ENCODE data around the gene MICAL2.

The MICAL2 gene

GRCh38 chr11:12220305-12220704 lies 109.9 kb downstream of the MICAL2 start:
- no peak for DNase-seq (ENCODE audit: low read depth, low spot score)
- TF ChIP-seq POLR2AphosphoS5 (IDR thresholded peaks at IDR 0.05; ENCODE audit: borderline replicate concordance, low read depth, low read length) (no peak), FOXP2 (optimal IDR thresholded peaks at IDR 0.05; ENCODE audit: control extremely low read depth, extremely low read length, insufficient read depth) (no peak), EZH2 (IDR thresholded peaks at IDR 0.05) (no peak)
- no peak overlapping the region for H3K4me3 ChIP-seq
- H3K9ac ChIP-seq (ENCODE audit: insufficient read length), result no peak overlapping the region
- no peak overlapping the region for H3K27ac ChIP-seq
- no peaks in the 10 kb centered on the region for H3K36me3 ChIP-seq (ENCODE audit: insufficient read depth, low read length)
- H3K9me3 ChIP-seq (ENCODE audit: low read depth, low read length), result no peaks in the 10 kb centered on the region

GRCh38 chr11:12221051-12221535 lies 110.7 kb downstream of the MICAL2 start:
- H3K9ac ChIP-seq (ENCODE audit: insufficient read length), result no peak overlapping the region
- DNase-seq (ENCODE audit: low read depth, low spot score), result no peak
- no peaks in the 10 kb centered on the region for H3K36me3 ChIP-seq (ENCODE audit: insufficient read depth, low read length)

GRCh38 chr11:12222055-12222792 lies 111.8 kb downstream of the MICAL2 start:
- no peak for DNase-seq (ENCODE audit: low read depth, low spot score)

More at GRCh38 chr11:12221051-12221535, 110.7 kb downstream of the MICAL2 start:
- TF ChIP-seq FOXP2 (optimal IDR thresholded peaks at IDR 0.05; ENCODE audit: control extremely low read depth, extremely low read length, insufficient read depth) (no peak), EZH2 (IDR thresholded peaks at IDR 0.05) (no peak), POLR2AphosphoS5 (IDR thresholded peaks at IDR 0.05; ENCODE audit: borderline replicate concordance, low read depth, low read length) (no peak)
- Histone ChIP-seq H3K27ac (no peak overlapping the region), H3K9me3 (ENCODE audit: low read depth, low read length) (no peaks in the 10 kb centered on the region), H3K4me3 (no peak overlapping the region)

GRCh38 chr11:12223771-12224536 lies 113.6 kb downstream of the MICAL2 start:
- Histone ChIP-seq H3K27ac (no peak overlapping the region), H3K9ac (ENCODE audit: insufficient read length) (no peak overlapping the region), H3K9me3 (ENCODE audit: low read depth, low read length) (no peaks in the 10 kb centered on the region), H3K4me3 (no peak overlapping the region), H3K36me3 (ENCODE audit: insufficient read depth, low read length) (no peaks in the 10 kb centered on the region)
- TF ChIP-seq POLR2AphosphoS5 (IDR thresholded peaks at IDR 0.05; ENCODE audit: borderline replicate concordance, low read depth, low read length) (no peak), EZH2 (IDR thresholded peaks at IDR 0.05) (no peak), FOXP2 (optimal IDR thresholded peaks at IDR 0.05; ENCODE audit: control extremely low read depth, extremely low read length, insufficient read depth) (no peak)
- DNase-seq (ENCODE audit: low read depth, low spot score), result no peak

More at GRCh38 chr11:12222055-12222792, 111.8 kb downstream of the MICAL2 start:
- Histone ChIP-seq H3K27ac (no peak overlapping the region), H3K9me3 (ENCODE audit: low read depth, low read length) (no peaks in the 10 kb centered on the region), H3K9ac (ENCODE audit: insufficient read length) (no peak overlapping the region), H3K4me3 (no peak overlapping the region), H3K36me3 (ENCODE audit: insufficient read depth, low read length) (no peaks in the 10 kb centered on the region)
- TF ChIP-seq FOXP2 (optimal IDR thresholded peaks at IDR 0.05; ENCODE audit: control extremely low read depth, extremely low read length, insufficient read depth), result no peak
- TF ChIP-seq POLR2AphosphoS5 (IDR thresholded peaks at IDR 0.05; ENCODE audit: borderline replicate concordance, low read depth, low read length), result no peak
- TF ChIP-seq EZH2 (IDR thresholded peaks at IDR 0.05), result no peak

- Histone ChIP-seq H3K9ac (ENCODE audit: insufficient read length) (no peak overlapping the region), H3K36me3 (ENCODE audit: insufficient read depth, low read length) (no peaks in the 10 kb centered on the region), H3K9me3 (ENCODE audit: low read depth, low read length) (no peaks in the 10 kb centered on the region), H3K4me3 (no peak overlapping the region), H3K27ac (no peak overlapping the region)
- no peak for DNase-seq (ENCODE audit: low read depth, low spot score)
- no peak for TF ChIP-seq FOXP2 (optimal IDR thresholded peaks at IDR 0.05; ENCODE audit: control extremely low read depth, extremely low read length, insufficient read depth)
- no peak for TF ChIP-seq POLR2AphosphoS5 (IDR thresholded peaks at IDR 0.05; ENCODE audit: borderline replicate concordance, low read depth, low read length)
These were observed 114.1 kb downstream of the MICAL2 start for GRCh38 chr11:12224537-12224893.

- no peaks in the 10 kb centered on the region for H3K9me3 ChIP-seq (ENCODE audit: low read depth, low read length)
- H3K4me3 ChIP-seq, result no peak overlapping the region
- no peaks in the 10 kb centered on the region for H3K36me3 ChIP-seq (ENCODE audit: insufficient read depth, low read length)
- no peak overlapping the region for H3K9ac ChIP-seq (ENCODE audit: insufficient read length)
- TF ChIP-seq FOXP2 (optimal IDR thresholded peaks at IDR 0.05; ENCODE audit: control extremely low read depth, extremely low read length, insufficient read depth) (no peak), EZH2 (IDR thresholded peaks at IDR 0.05) (no peak), POLR2AphosphoS5 (IDR thresholded peaks at IDR 0.05; ENCODE audit: borderline replicate concordance, low read depth, low read length) (no peak)
- DNase-seq (ENCODE audit: low read depth, low spot score), result no peak
- no peak overlapping the region for H3K27ac ChIP-seq
These were observed 114.8 kb downstream of the MICAL2 start for GRCh38 chr11:12225046-12225739.

- Histone ChIP-seq H3K4me3 (no peak overlapping the region), H3K9ac (ENCODE audit: insufficient read length) (no peak overlapping the region), H3K27ac (no peak overlapping the region), H3K9me3 (ENCODE audit: low read depth, low read length) (no peaks in the 10 kb centered on the region), H3K36me3 (ENCODE audit: insufficient read depth, low read length) (no peaks in the 10 kb centered on the region)
- TF ChIP-seq EZH2 (IDR thresholded peaks at IDR 0.05), result no peak
- DNase-seq (ENCODE audit: low read depth, low spot score), result no peak
These were observed 115.7 kb downstream of the MICAL2 start for GRCh38 chr11:12226093-12226492.
